NB4 (cell line): Measurements from ENCODE around the gene WFDC13.

ENCODE experiments used
- CTCF ChIP-seq: IDR thresholded peaks from one replicate; pipeline ENCODE4 v1.5.1; 2012; ENCODE audit warnings: low read depth, low read length
- POLR2A ChIP-seq: IDR thresholded peaks from 2 replicates; pipeline ENCODE4 v1.6.1; 2011; ENCODE audit warnings: mild to moderate bottlenecking; ENCODE audit not compliant: insufficient read length; ENCODE audit errors: extremely low read depth

GRCh38 chr20:45672765-45673164 lies 29.1 kb upstream of the WFDC13 start:
- TF ChIP-seq CTCF (no peak), POLR2A (no peak)
